Activated naive CD8-positive, alpha-beta T cell (primary cell): ENCODE data around the gene GPR68.
"Not testable (repeated sequence)": the region's sequence is repeated elsewhere in the genome, so short reads cannot be mapped to it uniquely, and the experiment has no call there.

Experiments used
- H3K27ac Mint-ChIP-seq: one replicate; pipeline ENCODE4 v1.8.0; 2021; ENCODE audit warnings: mixed read lengths
- H3K27me3 Mint-ChIP-seq: one replicate; pipeline ENCODE4 v1.8.0; 2021; ENCODE audit warnings: mixed read lengths
- H3K36me3 Mint-ChIP-seq: one replicate; pipeline ENCODE4 v1.8.0; 2021; ENCODE audit warnings: mixed read lengths
- H3K4me1 Mint-ChIP-seq: one replicate; pipeline ENCODE4 v1.8.0; 2021; ENCODE audit warnings: low read depth, mixed read lengths
- H3K4me3 Mint-ChIP-seq: one replicate; pipeline ENCODE4 v1.8.0; 2021; ENCODE audit warnings: mild to moderate bottlenecking, mixed read lengths
- H3K9me3 Mint-ChIP-seq: one replicate; pipeline ENCODE4 v1.8.0; 2021; ENCODE audit warnings: low read depth, mixed read lengths

GPR68 gene

GRCh38 chr14:91185721-91186120, 58.8 kb downstream of the GPR68 start:
- Mint-ChIP-seq H3K27me3 (no peaks in the 10 kb centered on the region), H3K36me3 (peaks cover 6% of the 10 kb centered on the region)

GRCh38 chr14:91184559-91184958, 59.9 kb downstream of the GPR68 start:
- H3K36me3 Mint-ChIP-seq, result peaks cover 2% of the 10 kb centered on the region
- H3K4me3 Mint-ChIP-seq, result no peak overlapping the region
- H3K9me3 Mint-ChIP-seq, result no peaks in the 10 kb centered on the region
- no peaks in the 10 kb centered on the region for H3K4me1 Mint-ChIP-seq
- H3K27ac Mint-ChIP-seq, result no peak overlapping the region
- no peaks in the 10 kb centered on the region for H3K27me3 Mint-ChIP-seq

More at GRCh38 chr14:91185721-91186120, 58.8 kb downstream of the GPR68 start:
- no peaks in the 10 kb centered on the region for H3K4me1 Mint-ChIP-seq
- no peak overlapping the region for H3K27ac Mint-ChIP-seq
- H3K4me3 Mint-ChIP-seq, result no peak overlapping the region
- no peaks in the 10 kb centered on the region for H3K9me3 Mint-ChIP-seq

- not testable (repeated sequence) for H3K27ac Mint-ChIP-seq, H3K4me3 Mint-ChIP-seq, H3K4me1 Mint-ChIP-seq, H3K27me3 Mint-ChIP-seq, H3K36me3 Mint-ChIP-seq, H3K9me3 Mint-ChIP-seq
Observed at GRCh38 chr14:91182753-91183152, 61.8 kb downstream of the GPR68 start.
